OCI-LY7 (cell line): ENCODE data around the gene FOXL3.

Source experiments
- CTCF ChIP-seq: fragments of 200-600 bp; sonication (generic); conservative IDR thresholded peaks from 2 replicates; pipeline ENCODE4 v1.5.1; 2014; ENCODE audit warnings: mild to moderate bottlenecking, antibody characterized with exemption, low read length, moderate library complexity, mixed read lengths
- EZH2phosphoT487 ChIP-seq: fragments of 200-600 bp; sonication (generic); IDR thresholded peaks from 2 replicates; pipeline ENCODE4 v1.6.1; 2018; ENCODE audit warnings: low read depth, borderline replicate concordance, mild to moderate bottlenecking, mixed run types, antibody characterized with exemption, low read length, moderate library complexity, mixed read lengths

GRCh38 chr7:332020-332517, 42.1 kb downstream of the FOXL3 start:
- TF ChIP-seq CTCF (no peak), EZH2phosphoT487 (no peak)
